GM18499 (cell line): ENCODE measurements around the gene KIRREL3.

Experiments used
- ATAC-seq: cut with Tn5 transposase; IDR thresholded peaks from one replicate; pipeline ENCODE4 v1.9.1; 2021; ENCODE audit warnings: moderate number of reproducible peaks; ENCODE audit not compliant: insufficient read depth, unreplicated experiment

Gene KIRREL3

GRCh38 chr11:126658306-126659056 is 342.1 kb downstream of the KIRREL3 start:
- ATAC-seq: no peak

GRCh38 chr11:126655807-126656128 is 344.8 kb downstream of the KIRREL3 start:
- no peak for ATAC-seq

GRCh38 chr11:126654886-126655806 is 345.4 kb downstream of the KIRREL3 start:
- ATAC-seq: no peak

- ATAC-seq: no peak
These were observed 347.5 kb downstream of the KIRREL3 start for GRCh38 chr11:126653040-126653439.

GRCh38 chr11:126647735-126648134 is 352.8 kb downstream of the KIRREL3 start:
- no peak for ATAC-seq

GRCh38 chr11:126646701-126647557 is 353.6 kb downstream of the KIRREL3 start:
- ATAC-seq: no peak

- ATAC-seq: no peak
These were observed 355.4 kb downstream of the KIRREL3 start for GRCh38 chr11:126645186-126645585.

- no peak for ATAC-seq
These were observed 360.4 kb downstream of the KIRREL3 start for GRCh38 chr11:126640186-126640585.

- no peak for ATAC-seq
These were observed 360.9 kb downstream of the KIRREL3 start for GRCh38 chr11:126639692-126640091.

- no peak for ATAC-seq
These were observed 361.9 kb downstream of the KIRREL3 start for GRCh38 chr11:126638648-126639047.

- ATAC-seq: no peak
These were observed 362.8 kb downstream of the KIRREL3 start for GRCh38 chr11:126637795-126638175.

GRCh38 chr11:126636911-126637794 is 363.4 kb downstream of the KIRREL3 start:
- no peak for ATAC-seq

- no peak for ATAC-seq
These were observed 365.1 kb downstream of the KIRREL3 start for GRCh38 chr11:126635511-126635910.

GRCh38 chr11:126634963-126635362 is 365.6 kb downstream of the KIRREL3 start:
- ATAC-seq: no peak

- ATAC-seq: no peak
These were observed 367.2 kb downstream of the KIRREL3 start for GRCh38 chr11:126633330-126633729.

- ATAC-seq: no peak
These were observed 369.4 kb downstream of the KIRREL3 start for GRCh38 chr11:126630893-126631798.

- ATAC-seq: no peak
These were observed 370.1 kb downstream of the KIRREL3 start for GRCh38 chr11:126630488-126630887.

- no peak for ATAC-seq
These were observed 371.6 kb downstream of the KIRREL3 start for GRCh38 chr11:126628790-126629621.
